A673 (cell line): Measurements from ENCODE around the gene CELF4. TPM values are rescaled to one million over a fixed set of nuclear protein-coding genes. Genes with fewer than 3 reads are reported as not detected.

Source experiments
- BruUV-seq: library from RNA; stranded (reverse); fragments of 400-500 nt; replicated peaks from 2 replicates; lab custom pipeline; 2021; lab: Mats Ljungman, UMichigan
- CTCF ChIA-PET: fragments of 300-600 bp; sonication (Branson Sonifier 250); formaldehyde crosslinking; loops from one replicate; lab custom pipeline; 2022; ENCODE audit warnings: antibody characterized with exemption; lab: Charles Lee
- POLR2A ChIA-PET: fragments of 300-600 bp; sonication (Branson Sonifier 250); formaldehyde crosslinking; loops from one replicate; lab custom pipeline; 2022; ENCODE audit warnings: antibody characterized with exemption; ENCODE audit not compliant: low non-redundant PET; lab: Charles Lee
- DNase-seq: peaks from one replicate; pipeline ENCODE4 v3.0.0-alpha.2; 2015; ENCODE audit warnings: low spot score
- H3K27ac ChIP-seq: fragments of 200-600 bp; sonication (generic); 2 replicates; pipeline ENCODE4 v1.5.1; 2016; ENCODE audit warnings: mixed run types, low read depth, mild to moderate bottlenecking, mixed read lengths, antibody characterized with exemption, low read length; ENCODE audit not compliant: poor library complexity, severe bottlenecking
- H3K27me3 ChIP-seq: fragments of 200-600 bp; sonication (generic); replicated peaks from 2 replicates; pipeline ENCODE4 v1.6.1; 2017; ENCODE audit warnings: mixed run types, low read depth, mild to moderate bottlenecking, mixed read lengths, antibody characterized with exemption, low read length; ENCODE audit not compliant: insufficient read depth, poor library complexity
- H3K36me3 ChIP-seq: fragments of 200-600 bp; sonication (generic); 2 replicates; pipeline ENCODE4 v1.6.1; 2016; ENCODE audit warnings: mixed run types, mild to moderate bottlenecking, mixed read lengths, antibody characterized with exemption, low read length; ENCODE audit not compliant: insufficient read depth, poor library complexity, severe bottlenecking
- H3K4me1 ChIP-seq: fragments of 200-600 bp; sonication (generic); 2 replicates; pipeline ENCODE4 v1.6.1; 2017; ENCODE audit warnings: mixed run types, mild to moderate bottlenecking, mixed read lengths, antibody characterized with exemption, low read length; ENCODE audit not compliant: insufficient read depth, poor library complexity, severe bottlenecking
- H3K4me3 ChIP-seq: fragments of 200-600 bp; sonication (generic); 2 replicates; pipeline ENCODE4 v1.5.1; 2016; ENCODE audit warnings: low read depth, mixed run types, mild to moderate bottlenecking, mixed read lengths, low read length; ENCODE audit not compliant: poor library complexity, severe bottlenecking
- H3K9me3 ChIP-seq: fragments of 200-600 bp; sonication (generic); 2 replicates; pipeline ENCODE4 v1.6.1; 2016; ENCODE audit warnings: mixed run types, low read depth, mild to moderate bottlenecking, mixed read lengths, antibody characterized with exemption, low read length; ENCODE audit not compliant: poor library complexity, severe bottlenecking
- CTCF ChIP-seq: fragments of 300-800, 200-600 bp; sonication (generic); conservative IDR thresholded peaks from 2 replicates; pipeline ENCODE4 v1.5.1; 2017; ENCODE audit warnings: low read depth, mild to moderate bottlenecking, antibody characterized with exemption, low read length, moderate library complexity, mixed read lengths
- EZH2 ChIP-seq: fragments of 200-600 bp; sonication (generic); IDR thresholded peaks from 2 replicates; pipeline ENCODE4 v1.6.1; 2017; ENCODE audit warnings: borderline replicate concordance, low read depth, mild to moderate bottlenecking, mixed read lengths, antibody characterized with exemption, low read length; ENCODE audit not compliant: poor library complexity, severe bottlenecking
- intact Hi-C: fragments of 100-400 bp; cut with micrococcal nuclease; formaldehyde crosslinking; loops from one replicate; pipeline ENCODE4 v1.10.0; 2022; ENCODE audit not compliant: unreplicated experiment
- total RNA-seq: library from RNA; stranded (reverse); gene quantifications from 2 replicates; pipeline ENCODE4 v1.2.3, GENCODE V29; 2021

Gene CELF4
- total RNA-seq, 1 experiment from 2014 or later, result not detected

- no peak for DNase-seq
- TF ChIP-seq EZH2 (no peak), CTCF (no peak)
- Histone ChIP-seq H3K4me1 (no peaks in the 10 kb centered on the region), H3K27ac (no peak overlapping the region), H3K27me3 (no peaks in the 10 kb centered on the region), H3K4me3 (no peak overlapping the region), H3K9me3 (no peaks in the 10 kb centered on the region), H3K36me3 (no peaks in the 10 kb centered on the region)
- ChIA-PET CTCF (no interaction called here), POLR2A (no interaction called here)
- intact Hi-C loops, result no loop called here
- no TSS peak for BruUV-seq
Observed at GRCh38 chr18:37429791-37430190, 135.8 kb downstream of the CELF4 start.

- Histone ChIP-seq H3K27ac (no peak overlapping the region), H3K36me3 (no peaks in the 10 kb centered on the region), H3K27me3 (no peaks in the 10 kb centered on the region), H3K9me3 (no peaks in the 10 kb centered on the region), H3K4me3 (no peak overlapping the region), H3K4me1 (no peaks in the 10 kb centered on the region)
- CTCF ChIA-PET, result no interaction called here
- TF ChIP-seq CTCF, result no peak
- POLR2A ChIA-PET, result no interaction called here
- BruUV-seq, result no TSS peak
- intact Hi-C loops, result no loop called here
- no peak for DNase-seq
Observed at GRCh38 chr18:37428288-37428974, 137.2 kb downstream of the CELF4 start.

GRCh38 chr18:37426586-37426985 is 139.0 kb downstream of the CELF4 start:
- TF ChIP-seq EZH2, result no peak
- no peak for TF ChIP-seq CTCF
- H3K27me3 ChIP-seq, result no peaks in the 10 kb centered on the region
- H3K9me3 ChIP-seq, result no peaks in the 10 kb centered on the region
- intact Hi-C loops, result no loop called here
- no peak overlapping the region for H3K4me3 ChIP-seq
- H3K4me1 ChIP-seq, result no peaks in the 10 kb centered on the region
- no TSS peak for BruUV-seq
- no peak overlapping the region for H3K27ac ChIP-seq
- POLR2A ChIA-PET, result no interaction called here
- no peak for DNase-seq
- H3K36me3 ChIP-seq, result no peaks in the 10 kb centered on the region
- CTCF ChIA-PET, result interaction anchor here (0.6 kb wide), 1 partner anchor 43 kb away, joined by 3 read pairs; no protein-coding TSS in a partner anchor
